ENCODE measurements around the gene TAPT1.
"Not testable (repeated sequence)": the region's sequence is repeated elsewhere in the genome, so short reads cannot be mapped to it uniquely, and the experiment has no call there.

TAPT1 gene

GRCh38 chr4:16212138-16212782, 14.0 kb downstream of the TAPT1 start:
- DNase-seq (ENCODE audit: low read depth in 2 of 2), result no peak

DNA sequence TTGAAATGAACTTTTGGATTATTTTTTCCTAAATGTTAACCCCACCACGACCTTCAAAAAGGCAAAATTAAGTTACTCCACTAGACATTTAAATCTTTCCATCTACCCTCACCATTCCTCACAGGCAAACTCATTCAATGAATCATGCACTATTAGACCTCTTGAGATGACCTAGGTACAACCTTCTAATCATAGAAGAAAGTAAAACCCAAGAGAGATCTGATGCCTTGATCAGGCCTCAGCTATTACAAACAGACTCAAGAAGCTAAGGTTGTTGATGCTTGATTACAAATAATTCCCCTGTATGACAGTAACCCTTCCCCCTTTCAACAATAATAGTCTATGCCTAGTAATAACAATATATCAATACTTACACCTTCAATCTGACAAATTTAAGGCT, 18.9 kb downstream of the TAPT1 start:
- DNase-seq (ENCODE audit: low read depth in 2 of 2), result no peak

DNA sequence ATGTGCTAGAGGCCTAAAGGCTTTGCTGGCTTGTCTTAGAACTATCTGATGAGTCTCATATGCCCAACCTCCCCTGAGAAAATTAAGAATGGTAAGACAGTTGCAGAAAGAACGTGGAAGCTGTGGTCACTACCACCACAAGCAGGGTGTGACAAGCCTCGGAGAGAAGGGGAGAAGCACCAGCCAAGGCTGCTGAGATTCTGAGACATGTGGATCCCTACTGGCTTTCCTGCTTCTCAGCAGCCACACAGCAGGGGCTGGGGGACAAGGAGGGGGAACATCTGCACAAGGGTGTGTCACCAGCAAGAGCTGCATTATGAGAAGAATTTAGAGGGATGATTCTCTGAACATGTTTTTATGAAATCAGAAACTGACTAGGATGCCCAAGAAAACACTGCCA, 19.4 kb downstream of the TAPT1 start:
- DNase-seq (ENCODE audit: low read depth in 2 of 2), result no peak

DNA sequence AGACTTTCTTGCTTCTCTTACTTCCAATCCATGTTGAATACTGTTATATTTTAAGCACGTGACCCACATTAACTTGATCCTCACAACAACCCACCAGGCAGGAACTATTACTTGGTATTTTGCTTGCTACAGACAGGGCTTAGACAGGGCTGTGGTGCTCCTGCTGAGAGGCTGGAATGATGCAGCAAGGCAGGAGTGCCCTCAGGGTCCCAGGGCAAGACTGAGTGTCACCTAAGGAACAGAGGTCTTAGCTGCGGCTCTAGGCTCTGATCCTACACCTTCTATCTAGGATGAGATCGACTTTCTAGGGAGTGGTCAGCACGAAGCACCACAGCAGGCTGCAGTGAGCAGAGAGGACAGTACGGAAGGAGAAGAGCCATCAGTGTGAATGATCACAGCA, 20.0 kb downstream of the TAPT1 start:
- no peak for DNase-seq (ENCODE audit: low read depth in 2 of 2)

GRCh38 chr4:16205298-16206164, 20.7 kb downstream of the TAPT1 start:
- DNase-seq (ENCODE audit: low read depth in 2 of 2), result no peak

DNA sequence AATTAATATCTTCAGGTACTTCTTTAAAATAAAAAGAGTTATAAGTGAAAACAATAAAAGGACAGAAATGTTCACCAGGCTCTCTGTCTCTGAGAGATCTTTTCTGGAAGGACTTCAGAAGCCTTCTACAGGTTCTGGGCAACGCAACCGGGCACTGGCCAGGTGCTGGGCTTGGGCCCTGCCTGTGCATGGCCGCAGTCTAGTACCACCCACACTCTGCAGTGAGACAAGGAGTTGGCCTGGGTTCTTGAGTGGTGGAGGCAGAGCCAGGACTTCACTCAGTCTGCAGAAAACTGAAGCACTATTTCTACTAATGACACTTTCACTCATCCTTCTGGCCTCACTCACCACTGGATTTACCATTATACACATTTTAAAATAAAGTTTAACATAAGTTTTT, 21.8 kb downstream of the TAPT1 start:
- no peak for DNase-seq (ENCODE audit: low read depth in 2 of 2)

DNA sequence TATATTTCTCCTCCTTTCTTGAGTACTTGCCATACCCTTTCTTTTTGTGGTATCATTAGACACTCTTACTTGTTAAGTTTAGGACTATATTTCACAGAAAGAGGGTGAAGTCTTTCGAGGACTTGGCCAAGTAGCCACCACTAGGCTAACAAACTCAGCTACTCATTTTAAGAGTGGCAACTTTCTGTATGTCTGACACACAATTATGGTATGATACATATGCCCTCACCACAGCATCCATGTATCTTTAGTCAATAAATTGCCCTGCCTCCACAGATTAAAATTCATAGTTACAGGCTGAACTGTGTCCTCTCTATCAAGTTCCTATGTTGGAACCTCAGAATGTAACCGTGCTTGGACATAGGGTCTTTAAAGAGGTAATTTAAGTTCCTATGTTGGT, 23.2 kb downstream of the TAPT1 start:
- DNase-seq (ENCODE audit: low read depth in 2 of 2), result no peak

DNA sequence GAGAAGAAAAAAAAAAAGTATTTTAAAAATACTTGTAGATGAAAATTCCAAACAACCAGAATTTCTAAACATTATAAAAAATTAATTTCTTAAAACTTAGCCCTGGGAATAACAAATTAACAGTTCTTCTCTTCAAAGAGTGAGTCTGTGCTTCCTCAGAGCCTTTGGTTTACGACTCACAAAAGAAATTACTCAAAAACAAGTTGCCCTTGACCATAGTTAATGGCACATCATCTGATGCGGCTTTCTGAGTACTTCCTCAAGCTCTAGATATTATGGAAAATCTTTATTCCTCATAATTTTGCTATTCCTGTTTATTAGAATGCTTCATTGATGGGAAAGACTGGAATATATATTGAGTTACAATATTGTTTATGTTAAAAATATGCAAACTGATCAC, 23.7 kb downstream of the TAPT1 start:
- DNase-seq (ENCODE audit: low read depth in 2 of 2), result no peak

DNA sequence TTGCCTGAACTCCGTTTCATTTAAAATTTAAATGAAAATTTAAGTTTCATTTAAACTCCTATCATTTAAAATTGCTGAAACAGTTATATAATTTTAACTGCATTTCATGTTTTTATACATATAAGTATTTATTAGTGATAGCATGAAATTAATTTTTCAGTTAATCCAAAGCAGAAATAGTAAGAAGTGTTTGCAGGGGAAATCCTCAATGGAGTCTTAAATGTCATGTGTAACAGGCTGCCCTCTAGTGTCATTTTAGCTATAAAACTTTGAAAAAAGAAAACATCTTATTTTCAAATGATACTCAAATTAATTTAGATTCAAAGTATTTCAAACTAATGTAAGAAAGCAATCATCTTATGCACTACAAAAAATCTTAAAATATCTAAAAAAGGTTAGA, 27.2 kb downstream of the TAPT1 start:
- DNase-seq (ENCODE audit: low read depth in 2 of 2), result no peak

- DNase-seq (ENCODE audit: low read depth in 2 of 2), result no peak
Measured at GRCh38 chr4:16197876-16198665, 28.2 kb downstream of the TAPT1 start.

DNA sequence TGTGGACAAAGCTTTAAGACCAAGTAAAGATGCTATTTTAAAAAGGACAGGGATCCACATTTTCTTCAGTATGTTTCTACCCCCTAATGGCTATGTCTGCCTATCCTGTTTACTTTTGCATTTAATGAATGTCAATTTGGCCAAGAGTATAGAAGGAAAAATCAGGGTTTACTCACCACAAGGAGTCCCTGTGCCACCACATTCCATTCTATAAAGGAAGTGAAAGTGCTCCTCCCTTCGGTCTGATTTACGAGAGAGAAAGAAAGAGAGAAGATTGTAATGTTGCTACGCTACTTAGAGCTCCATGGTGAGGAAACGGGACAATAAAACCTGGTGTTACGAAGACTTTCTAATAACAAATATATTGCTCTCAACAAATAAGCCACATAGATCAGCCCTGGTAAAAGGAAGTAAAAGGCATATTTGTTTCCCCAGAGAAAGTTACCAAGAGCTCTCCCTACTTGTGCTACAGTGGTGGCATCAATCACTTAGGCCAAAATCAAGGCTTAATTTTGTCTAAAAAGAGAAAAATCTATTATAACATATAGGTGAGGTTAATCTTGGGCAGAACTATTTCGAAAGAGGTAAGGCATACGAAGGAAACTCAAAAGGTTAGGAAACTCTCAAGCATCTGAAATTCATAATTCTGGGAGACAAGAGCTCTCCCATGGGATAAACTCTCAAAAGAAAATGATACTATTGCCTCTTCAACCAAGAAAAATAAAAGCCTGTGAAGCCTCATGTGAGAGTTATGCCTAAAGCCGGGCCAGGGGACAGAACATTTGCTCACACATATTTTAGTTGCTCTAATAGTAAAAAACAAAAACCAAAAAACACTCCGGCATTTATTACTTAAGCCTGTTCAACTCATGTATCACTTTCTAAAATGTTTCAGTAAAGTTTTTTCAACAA, 29.5 kb downstream of the TAPT1 start:
- DNase-seq (ENCODE audit: low read depth in 2 of 2), result no peak

GRCh38 chr4:16195209-16195608, 31.1 kb downstream of the TAPT1 start:
- DNase-seq (ENCODE audit: low read depth in 2 of 2), result no peak

GRCh38 chr4:16194798-16195197, 31.5 kb downstream of the TAPT1 start:
- not testable (repeated sequence) for DNase-seq (ENCODE audit: low read depth in 2 of 2)

GRCh38 chr4:16194214-16194613, 32.1 kb downstream of the TAPT1 start:
- DNase-seq (ENCODE audit: low read depth in 2 of 2), result no peak

DNA sequence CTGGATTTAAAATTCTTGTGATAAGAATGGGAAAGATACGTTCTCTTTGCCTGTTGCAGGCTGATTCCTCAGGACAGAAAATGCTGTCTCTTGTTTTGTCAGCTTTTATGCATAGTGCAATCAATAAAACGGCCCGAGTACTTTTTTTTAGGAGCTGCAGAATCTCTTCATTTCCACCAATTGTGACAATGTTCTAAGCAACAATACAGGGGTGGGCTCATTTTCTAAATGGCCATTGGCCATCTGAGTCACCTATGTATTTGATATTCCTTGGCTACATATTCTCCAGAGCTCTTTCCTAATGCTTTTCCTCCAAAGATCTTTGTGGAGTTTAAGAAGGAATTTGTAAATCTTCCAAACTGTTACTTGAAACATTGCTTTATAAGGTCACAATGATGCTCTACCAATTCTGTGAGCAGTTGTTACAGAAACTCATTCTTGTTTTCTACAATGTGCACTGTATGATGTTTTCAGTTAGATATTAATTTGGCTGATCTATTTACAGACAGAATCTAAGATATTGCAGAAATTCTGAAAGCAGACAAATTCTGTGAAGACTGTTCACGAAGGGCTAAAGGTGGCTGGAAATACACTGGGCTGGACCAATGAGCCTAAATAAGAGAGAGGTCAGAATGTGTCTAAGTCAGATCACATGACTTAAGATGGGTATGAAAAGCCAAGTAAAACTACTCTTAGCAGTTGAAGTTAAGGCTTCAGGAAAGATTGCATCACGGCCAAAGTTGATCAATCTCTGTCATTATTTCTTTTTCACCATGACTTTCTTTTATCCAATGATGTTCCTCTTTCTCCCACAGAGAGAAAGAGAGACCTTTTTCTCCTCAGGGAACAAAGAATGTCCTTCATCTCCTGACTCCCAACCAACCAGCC, 33.4 kb downstream of the TAPT1 start:
- no peak for DNase-seq (ENCODE audit: low read depth in 2 of 2)

DNA sequence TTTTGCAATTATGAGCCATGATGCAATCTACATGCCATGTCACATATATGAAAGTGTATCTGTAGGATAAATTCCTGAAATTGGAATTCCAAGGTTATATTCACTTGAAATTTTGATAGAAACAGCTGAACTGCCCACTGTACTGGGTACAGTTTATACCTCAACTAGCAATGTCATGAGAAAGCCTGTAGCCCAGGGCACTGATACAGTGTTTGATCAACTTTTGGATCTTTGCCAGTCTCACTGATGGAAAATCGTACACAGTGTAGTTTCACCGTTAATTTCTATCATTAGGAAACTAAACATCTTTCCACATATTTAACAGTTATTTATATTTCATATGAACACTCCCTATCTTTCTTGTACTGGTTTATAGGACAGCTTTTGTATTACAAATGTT, 34.2 kb downstream of the TAPT1 start:
- DNase-seq (ENCODE audit: low read depth in 2 of 2), result no peak

- no peak for DNase-seq (ENCODE audit: low read depth in 2 of 2)
Measured at GRCh38 chr4:16187455-16187854, 38.8 kb downstream of the TAPT1 start.

DNA sequence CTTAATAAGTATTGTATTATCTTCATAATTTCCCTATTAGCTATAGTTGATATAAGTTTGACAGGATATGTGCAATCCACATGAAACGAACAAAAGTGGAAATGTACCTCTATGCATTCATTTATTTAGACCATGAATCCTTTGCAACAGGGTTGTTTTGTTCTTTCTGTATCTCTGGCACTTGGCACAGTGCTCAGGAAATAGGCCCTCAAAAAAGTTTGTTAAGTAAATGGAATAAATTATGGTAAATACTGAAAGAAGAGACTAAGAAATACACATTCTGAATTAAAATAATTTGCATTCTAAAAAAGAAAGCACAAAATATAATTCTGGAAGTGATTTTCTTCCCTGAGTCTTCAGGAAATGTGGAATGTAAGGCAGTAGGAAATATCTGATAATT, 39.3 kb downstream of the TAPT1 start:
- no peak for DNase-seq (ENCODE audit: low read depth in 2 of 2)

GRCh38 chr4:16183604-16184003, 42.7 kb downstream of the TAPT1 start:
- DNase-seq (ENCODE audit: low read depth in 2 of 2), result no peak

DNA sequence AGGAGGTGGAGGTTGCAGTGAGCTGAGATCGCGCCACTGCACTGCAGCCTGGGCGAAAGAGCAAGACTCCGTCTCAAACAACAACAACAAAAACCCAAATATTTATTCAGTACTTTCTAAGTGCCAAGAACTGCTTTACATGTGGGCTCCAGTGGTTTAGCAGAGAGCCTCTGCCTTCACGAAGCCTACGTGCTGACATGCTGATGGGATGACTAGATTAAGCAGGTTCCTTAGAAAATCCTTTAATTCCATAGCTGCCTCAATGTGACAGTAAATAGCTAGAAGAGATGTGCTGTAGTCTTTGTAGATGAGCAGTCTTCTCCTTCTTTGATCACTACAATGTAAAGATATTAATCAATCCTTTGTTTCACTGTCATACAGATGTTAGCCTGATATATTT, 49.6 kb downstream of the TAPT1 start:
- no peak for DNase-seq (ENCODE audit: low read depth in 2 of 2)

DNA sequence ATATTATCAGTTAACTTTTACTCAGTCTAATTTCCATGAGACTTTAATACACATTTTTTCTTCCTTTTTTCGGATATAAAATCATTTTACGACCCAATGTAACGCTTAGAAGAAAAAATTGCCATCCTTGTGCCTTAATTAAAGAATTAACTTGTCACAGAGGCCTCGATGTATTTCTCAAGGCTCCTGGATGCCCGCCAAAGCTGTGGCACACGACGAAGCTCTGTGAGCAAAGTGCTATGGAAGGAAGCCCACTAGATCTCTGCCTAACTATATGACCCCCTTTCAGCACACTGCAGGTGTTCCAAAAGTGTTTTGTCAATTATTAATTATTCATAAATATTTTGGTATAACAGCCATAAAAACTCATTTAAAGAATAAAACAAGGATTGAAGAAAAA, 54.4 kb downstream of the TAPT1 start:
- no peak for DNase-seq (ENCODE audit: low read depth in 2 of 2)
